Measurements from ENCODE around the gene CRADD. TPM values are rescaled to one million over a fixed set of nuclear protein-coding genes. Genes with fewer than 3 reads are reported as not detected.

Gene CRADD
- polyA plus RNA-seq, 1 of the 3 experiments (the other 2 are of a cell fraction): 13.6 TPM

DNA sequence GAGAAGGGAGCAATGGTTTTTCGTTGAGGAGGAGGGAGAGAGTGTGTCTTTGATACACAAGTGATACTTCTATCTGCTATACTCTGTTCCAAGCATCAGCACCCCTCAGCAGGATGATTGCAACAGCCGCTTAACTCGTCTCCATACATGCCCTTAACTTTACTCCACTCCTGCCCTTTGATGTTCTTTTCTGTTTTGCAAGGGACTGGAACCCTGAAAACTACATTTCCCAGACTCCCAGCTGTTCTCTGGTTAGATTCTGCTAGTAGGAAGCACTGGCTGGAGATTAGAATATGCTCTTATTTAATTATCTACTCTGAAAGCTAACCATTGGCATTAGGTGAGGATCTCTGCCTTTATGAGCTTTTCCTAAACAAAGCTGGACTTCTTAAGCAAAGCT, 23.5 kb upstream of the CRADD start:
- Histone ChIP-seq H3K4me2 (no peak overlapping the region), H3K9me3 (no peaks in the 10 kb centered on the region), H3K27me3 (ENCODE audit: insufficient read depth) (no peaks in the 10 kb centered on the region), H4K20me1 (ENCODE audit: insufficient read depth) (no peaks in the 10 kb centered on the region), H3K9ac (no peak overlapping the region), H3K4me1 (ENCODE audit: control insufficient read depth in 1 of 2, insufficient read depth in 2 of 2, low read depth in 1 of 2, low read length in 1 of 2) (no peaks in the 10 kb centered on the region), H2AFZ (ENCODE audit: low read depth) (no peak overlapping the region), H3K9me2 (no peaks in the 10 kb centered on the region), H3K36me3 (replicated peaks in 1 of 2; ENCODE audit: control insufficient read depth in 1 of 2, insufficient read depth in 2 of 2, low read length in 1 of 2) (no peaks in the 10 kb centered on the region), H3K27ac (ENCODE audit: low read depth in 2 of 2, low read length in 1 of 2) (no peak overlapping the region), H3K79me2 (ENCODE audit: insufficient read depth) (no peaks in the 10 kb centered on the region), H3F3A (replicated peaks; ENCODE audit: insufficient read depth) (no peaks in the 10 kb centered on the region), H3K4me3 (ENCODE audit: low read depth in 2 of 2, low read length in 1 of 2) (no peak overlapping the region)
- POLR2A ChIA-PET: no interaction called here
- WGBS (ENCODE audit: low lambda C conversion rate): 76% methylated on average over 3 of the region's 3 CpGs
- TF ChIP-seq, protein P1, sequence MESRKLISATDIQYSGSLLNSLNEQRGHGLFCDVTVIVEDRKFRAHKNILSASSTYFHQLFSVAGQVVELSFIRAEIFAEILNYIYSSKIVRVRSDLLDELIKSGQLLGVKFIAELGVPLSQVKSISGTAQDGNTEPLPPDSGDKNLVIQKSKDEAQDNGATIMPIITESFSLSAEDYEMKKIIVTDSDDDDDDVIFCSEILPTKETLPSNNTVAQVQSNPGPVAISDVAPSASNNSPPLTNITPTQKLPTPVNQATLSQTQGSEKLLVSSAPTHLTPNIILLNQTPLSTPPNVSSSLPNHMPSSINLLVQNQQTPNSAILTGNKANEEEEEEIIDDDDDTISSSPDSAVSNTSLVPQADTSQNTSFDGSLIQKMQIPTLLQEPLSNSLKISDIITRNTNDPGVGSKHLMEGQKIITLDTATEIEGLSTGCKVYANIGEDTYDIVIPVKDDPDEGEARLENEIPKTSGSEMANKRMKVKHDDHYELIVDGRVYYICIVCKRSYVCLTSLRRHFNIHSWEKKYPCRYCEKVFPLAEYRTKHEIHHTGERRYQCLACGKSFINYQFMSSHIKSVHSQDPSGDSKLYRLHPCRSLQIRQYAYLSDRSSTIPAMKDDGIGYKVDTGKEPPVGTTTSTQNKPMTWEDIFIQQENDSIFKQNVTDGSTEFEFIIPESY (IDR thresholded peaks at IDR 0.05; ENCODE audit: borderline replicate concordance, low read depth): no peak
- TF ChIP-seq, protein P2, sequence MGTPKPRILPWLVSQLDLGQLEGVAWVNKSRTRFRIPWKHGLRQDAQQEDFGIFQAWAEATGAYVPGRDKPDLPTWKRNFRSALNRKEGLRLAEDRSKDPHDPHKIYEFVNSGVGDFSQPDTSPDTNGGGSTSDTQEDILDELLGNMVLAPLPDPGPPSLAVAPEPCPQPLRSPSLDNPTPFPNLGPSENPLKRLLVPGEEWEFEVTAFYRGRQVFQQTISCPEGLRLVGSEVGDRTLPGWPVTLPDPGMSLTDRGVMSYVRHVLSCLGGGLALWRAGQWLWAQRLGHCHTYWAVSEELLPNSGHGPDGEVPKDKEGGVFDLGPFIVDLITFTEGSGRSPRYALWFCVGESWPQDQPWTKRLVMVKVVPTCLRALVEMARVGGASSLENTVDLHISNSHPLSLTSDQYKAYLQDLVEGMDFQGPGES (IDR thresholded peaks at IDR 0.05; ENCODE audit: low read depth, low read length): no peak
- TF ChIP-seq, protein P3, sequence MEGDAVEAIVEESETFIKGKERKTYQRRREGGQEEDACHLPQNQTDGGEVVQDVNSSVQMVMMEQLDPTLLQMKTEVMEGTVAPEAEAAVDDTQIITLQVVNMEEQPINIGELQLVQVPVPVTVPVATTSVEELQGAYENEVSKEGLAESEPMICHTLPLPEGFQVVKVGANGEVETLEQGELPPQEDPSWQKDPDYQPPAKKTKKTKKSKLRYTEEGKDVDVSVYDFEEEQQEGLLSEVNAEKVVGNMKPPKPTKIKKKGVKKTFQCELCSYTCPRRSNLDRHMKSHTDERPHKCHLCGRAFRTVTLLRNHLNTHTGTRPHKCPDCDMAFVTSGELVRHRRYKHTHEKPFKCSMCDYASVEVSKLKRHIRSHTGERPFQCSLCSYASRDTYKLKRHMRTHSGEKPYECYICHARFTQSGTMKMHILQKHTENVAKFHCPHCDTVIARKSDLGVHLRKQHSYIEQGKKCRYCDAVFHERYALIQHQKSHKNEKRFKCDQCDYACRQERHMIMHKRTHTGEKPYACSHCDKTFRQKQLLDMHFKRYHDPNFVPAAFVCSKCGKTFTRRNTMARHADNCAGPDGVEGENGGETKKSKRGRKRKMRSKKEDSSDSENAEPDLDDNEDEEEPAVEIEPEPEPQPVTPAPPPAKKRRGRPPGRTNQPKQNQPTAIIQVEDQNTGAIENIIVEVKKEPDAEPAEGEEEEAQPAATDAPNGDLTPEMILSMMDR (IDR thresholded peaks at IDR 0.05): no peak
- TF ChIP-seq RCOR1 (IDR thresholded peaks at IDR 0.05; ENCODE audit: low read length) (no peak), POLR2AphosphoS5 (IDR thresholded peaks at IDR 0.05; ENCODE audit: low read depth, low read length) (no peak), GATA2 (CRISPR knock-in tag; IDR thresholded peaks at IDR 0.05) (no peak), EZH2phosphoT487 (IDR thresholded peaks at IDR 0.05; ENCODE audit: borderline replicate concordance, low read depth) (no peak), CHD2 (IDR thresholded peaks at IDR 0.05; ENCODE audit: low read length, partially characterized antibody) (no peak), FOXM1 (IDR thresholded peaks at IDR 0.05; ENCODE audit: low read depth) (no peak), RAD21 (IDR thresholded peaks at IDR 0.05; ENCODE audit: low read length) (no peak), RXRA (IDR thresholded peaks at IDR 0.05; ENCODE audit: borderline replicate concordance, low read depth) (no peak), SIN3A (IDR thresholded peaks at IDR 0.05; ENCODE audit: borderline replicate concordance, low read depth, low read length) (no peak), ELF1 (IDR thresholded peaks at IDR 0.05) (no peak), FOSL2 (IDR thresholded peaks at IDR 0.05; ENCODE audit: borderline replicate concordance, low read depth) (no peak), TCF12 (IDR thresholded peaks at IDR 0.05) (no peak), MEF2A (IDR thresholded peaks at IDR 0.05; ENCODE audit: borderline replicate concordance, low read depth) (no peak), FOXJ3 (CRISPR knock-in tag; IDR thresholded peaks at IDR 0.05) (no peak)
- TF ChIP-seq, protein P4, sequence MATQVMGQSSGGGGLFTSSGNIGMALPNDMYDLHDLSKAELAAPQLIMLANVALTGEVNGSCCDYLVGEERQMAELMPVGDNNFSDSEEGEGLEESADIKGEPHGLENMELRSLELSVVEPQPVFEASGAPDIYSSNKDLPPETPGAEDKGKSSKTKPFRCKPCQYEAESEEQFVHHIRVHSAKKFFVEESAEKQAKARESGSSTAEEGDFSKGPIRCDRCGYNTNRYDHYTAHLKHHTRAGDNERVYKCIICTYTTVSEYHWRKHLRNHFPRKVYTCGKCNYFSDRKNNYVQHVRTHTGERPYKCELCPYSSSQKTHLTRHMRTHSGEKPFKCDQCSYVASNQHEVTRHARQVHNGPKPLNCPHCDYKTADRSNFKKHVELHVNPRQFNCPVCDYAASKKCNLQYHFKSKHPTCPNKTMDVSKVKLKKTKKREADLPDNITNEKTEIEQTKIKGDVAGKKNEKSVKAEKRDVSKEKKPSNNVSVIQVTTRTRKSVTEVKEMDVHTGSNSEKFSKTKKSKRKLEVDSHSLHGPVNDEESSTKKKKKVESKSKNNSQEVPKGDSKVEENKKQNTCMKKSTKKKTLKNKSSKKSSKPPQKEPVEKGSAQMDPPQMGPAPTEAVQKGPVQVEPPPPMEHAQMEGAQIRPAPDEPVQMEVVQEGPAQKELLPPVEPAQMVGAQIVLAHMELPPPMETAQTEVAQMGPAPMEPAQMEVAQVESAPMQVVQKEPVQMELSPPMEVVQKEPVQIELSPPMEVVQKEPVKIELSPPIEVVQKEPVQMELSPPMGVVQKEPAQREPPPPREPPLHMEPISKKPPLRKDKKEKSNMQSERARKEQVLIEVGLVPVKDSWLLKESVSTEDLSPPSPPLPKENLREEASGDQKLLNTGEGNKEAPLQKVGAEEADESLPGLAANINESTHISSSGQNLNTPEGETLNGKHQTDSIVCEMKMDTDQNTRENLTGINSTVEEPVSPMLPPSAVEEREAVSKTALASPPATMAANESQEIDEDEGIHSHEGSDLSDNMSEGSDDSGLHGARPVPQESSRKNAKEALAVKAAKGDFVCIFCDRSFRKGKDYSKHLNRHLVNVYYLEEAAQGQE (IDR thresholded peaks at IDR 0.05; ENCODE audit: low read depth, low read length): no peak
- TF ChIP-seq, protein P5, sequence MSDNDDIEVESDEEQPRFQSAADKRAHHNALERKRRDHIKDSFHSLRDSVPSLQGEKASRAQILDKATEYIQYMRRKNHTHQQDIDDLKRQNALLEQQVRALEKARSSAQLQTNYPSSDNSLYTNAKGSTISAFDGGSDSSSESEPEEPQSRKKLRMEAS (IDR thresholded peaks at IDR 0.05; ENCODE audit: low read depth): no peak
- TF ChIP-seq, protein P6, sequence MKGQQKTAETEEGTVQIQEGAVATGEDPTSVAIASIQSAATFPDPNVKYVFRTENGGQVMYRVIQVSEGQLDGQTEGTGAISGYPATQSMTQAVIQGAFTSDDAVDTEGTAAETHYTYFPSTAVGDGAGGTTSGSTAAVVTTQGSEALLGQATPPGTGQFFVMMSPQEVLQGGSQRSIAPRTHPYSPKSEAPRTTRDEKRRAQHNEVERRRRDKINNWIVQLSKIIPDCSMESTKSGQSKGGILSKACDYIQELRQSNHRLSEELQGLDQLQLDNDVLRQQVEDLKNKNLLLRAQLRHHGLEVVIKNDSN (IDR thresholded peaks at IDR 0.05; ENCODE audit: borderline replicate concordance, low read depth): no peak
- CTCF ChIA-PET: no interaction called here
- DNase-seq: no peak
